ENCODE results near the gene MRPL22. TPM values are rescaled to one million over a fixed set of nuclear protein-coding genes. Genes with fewer than 3 reads are reported as not detected.

The MRPL22 gene
- total RNA-seq, 1 experiment from 2014 or later = 77.2 TPM

GRCh38 chr5:154993461-154993860 is 52.6 kb downstream of the MRPL22 start:
- H3K56ac ChIP-seq (ENCODE audit: insufficient read length, low read depth, low read length) = no peak overlapping the region
- H3K23me2 ChIP-seq (ENCODE audit: insufficient read length, low read depth, low read length, poor library complexity, severe bottlenecking) = no peaks in the 10 kb centered on the region
- no peak overlapping the region for H3T11ph ChIP-seq (ENCODE audit: low read length)
- H3K4me1 ChIP-seq (ENCODE audit: insufficient read depth, low read length) = no peaks in the 10 kb centered on the region
- no peak overlapping the region for H2BK15ac ChIP-seq (ENCODE audit: low read depth, low read length)
- H3K9me3 ChIP-seq (ENCODE audit: control insufficient read depth, low read depth, low read length) = no peaks in the 10 kb centered on the region
- no peak overlapping the region for H2BK5ac ChIP-seq (ENCODE audit: insufficient read length, low read length)
- Mint-ChIP-seq H3K4me3 (no peak overlapping the region), H3K4me1 (no peaks in the 10 kb centered on the region), H3K36me3 (ENCODE audit: insufficient read depth in 1 of 3, low read depth in 3 of 3) (no peaks in the 10 kb centered on the region; a peak in 1 of 7 replicates), H3K27me3 (ENCODE audit: low read depth) (no peaks in the 10 kb centered on the region), H3K27ac (no peak overlapping the region), H3K9me3 (peaks cover 0 to 5% of the 10 kb centered on the region in 2 experiments; a peak in 1 of 5 replicates)
- no peak overlapping the region for H3K4ac ChIP-seq (ENCODE audit: low read depth, low read length)
- no peaks in the 10 kb centered on the region for H4K20me1 ChIP-seq (ENCODE audit: control insufficient read depth, insufficient read depth, insufficient read length)
- TF ChIP-seq CTCF (conservative IDR thresholded peaks at IDR 0.05) = no peak
- WGBS (ENCODE audit: extremely low coverage, insufficient read length, low lambda C conversion rate) = no CpG with 5 or more reads among the region's 2 CpGs
- H3K23ac ChIP-seq (ENCODE audit: insufficient read length, low read depth, low read length) = no peak overlapping the region
- no peak overlapping the region for H4K91ac ChIP-seq (ENCODE audit: insufficient read length, low read depth, low read length)
- H2AFZ ChIP-seq (ENCODE audit: low read length) = no peak overlapping the region
- no peak overlapping the region for H3K18ac ChIP-seq (ENCODE audit: insufficient read length, low read depth, low read length)
- no peak overlapping the region for H2BK12ac ChIP-seq (ENCODE audit: insufficient read length, low read depth, low read length)
- no peak overlapping the region for H3K9ac ChIP-seq (ENCODE audit: extremely low read depth, insufficient read length, low read length)
- no peak overlapping the region for H3K27ac ChIP-seq (ENCODE audit: insufficient read length, low read depth, low read length)
- H3K4me2 ChIP-seq (ENCODE audit: insufficient read depth, insufficient read length, low read length) = no peak overlapping the region
- H3K79me2 ChIP-seq (ENCODE audit: insufficient read depth, low read length) = no peaks in the 10 kb centered on the region
- no peaks in the 10 kb centered on the region for H3K79me1 ChIP-seq (ENCODE audit: insufficient read depth, low read depth, low read length, poor library complexity, severe bottlenecking)
- no peak overlapping the region for H3K14ac ChIP-seq (ENCODE audit: insufficient read depth, low read length)
- H4K5ac ChIP-seq (ENCODE audit: insufficient read length, low read depth, low read length) = no peak overlapping the region
- H2BK20ac ChIP-seq (ENCODE audit: low read depth, low read length, poor library complexity, severe bottlenecking) = no peak overlapping the region
- H2BK120ac ChIP-seq (ENCODE audit: low read depth, low read length, poor library complexity, severe bottlenecking) = no peak overlapping the region
- no peak for DNase-seq
- no peak overlapping the region for H4K8ac ChIP-seq (replicated peaks; ENCODE audit: insufficient read length, low read depth, low read length)
- no peaks in the 10 kb centered on the region for H3K27me3 ChIP-seq (ENCODE audit: insufficient read depth, low read length)
- H2AK5ac ChIP-seq (ENCODE audit: insufficient read length, low read length) = no peak overlapping the region
